Right atrium auricular region (tissue), 2 donors: ENCODE results near the gene SCYGR1. TPM values are rescaled to one million over a fixed set of nuclear protein-coding genes. Genes with fewer than 3 reads are reported as not detected.
"Not testable (repeated sequence)": the region's sequence is repeated elsewhere in the genome, so short reads cannot be mapped to it uniquely, and the experiment has no call there.

ENCODE experiments used
- DNase-seq: peaks from one replicate; pipeline ENCODE4 v3.0.0-alpha.2; 2019; ENCODE audit warnings: low spot score
- H3K27ac ChIP-seq, 2 donors: fragments of 200-600 bp; sonication (generic); 1 replicate in 1 of 2; 2 replicates in 1 of 2; pipeline ENCODE4 v1.5.1; 2016 to 2019
- H3K27me3 ChIP-seq, 2 donors: fragments of 200-600 bp; sonication (generic); one replicate each; pipeline versions ENCODE4 v1.5.1 to v1.6.0; 2017 to 2019
- H3K36me3 ChIP-seq: fragments of 200-600 bp; sonication (generic); one replicate; pipeline ENCODE4 v1.5.1; 2016
- H3K4me1 ChIP-seq, 2 donors: fragments of 200-600 bp; sonication (generic); one replicate each; pipeline versions ENCODE4 v1.5.1 to v1.6.0; 2017 to 2019
- H3K4me3 ChIP-seq, 2 donors: fragments of 200-600 bp; sonication (generic); 1 replicate in 1 of 2; 2 replicates in 1 of 2; pipeline ENCODE4 v1.5.1; 2017 to 2019; ENCODE audit warnings: mild to moderate bottlenecking in 1 of 2, moderate library complexity in 1 of 2
- H3K9me3 ChIP-seq, 2 donors: fragments of 200-600 bp; sonication (generic); one replicate each; pipeline ENCODE4 v1.5.1; 2019
- CTCF ChIP-seq, 2 donors: fragments of 200-600 bp; sonication (generic); IDR thresholded peaks; one replicate each; pipeline ENCODE4 v1.5.1; 2019; ENCODE audit warnings: antibody characterized with exemption in 2 of 2
- total RNA-seq, 2 donors: library from RNA; depleted of rRNA; stranded (reverse); fragments of >200 nt; gene quantifications; one replicate each; pipeline ENCODE4 v1.1.0, GENCODE V29; 2016

SCYGR1 gene
- not detected for total RNA-seq

GRCh38 chr2:227387583-227387982 is at the start of gene SCYGR1:
SCYGR1 (minus strand) TSS chr2:227387949; CDS start chr2:227387949, 0 bp downstream.
- H3K9me3 ChIP-seq, H3K27ac ChIP-seq, H3K36me3 ChIP-seq, H3K4me1 ChIP-seq, H3K4me3 ChIP-seq, DNase-seq, H3K27me3 ChIP-seq: not testable (repeated sequence)

DNA sequence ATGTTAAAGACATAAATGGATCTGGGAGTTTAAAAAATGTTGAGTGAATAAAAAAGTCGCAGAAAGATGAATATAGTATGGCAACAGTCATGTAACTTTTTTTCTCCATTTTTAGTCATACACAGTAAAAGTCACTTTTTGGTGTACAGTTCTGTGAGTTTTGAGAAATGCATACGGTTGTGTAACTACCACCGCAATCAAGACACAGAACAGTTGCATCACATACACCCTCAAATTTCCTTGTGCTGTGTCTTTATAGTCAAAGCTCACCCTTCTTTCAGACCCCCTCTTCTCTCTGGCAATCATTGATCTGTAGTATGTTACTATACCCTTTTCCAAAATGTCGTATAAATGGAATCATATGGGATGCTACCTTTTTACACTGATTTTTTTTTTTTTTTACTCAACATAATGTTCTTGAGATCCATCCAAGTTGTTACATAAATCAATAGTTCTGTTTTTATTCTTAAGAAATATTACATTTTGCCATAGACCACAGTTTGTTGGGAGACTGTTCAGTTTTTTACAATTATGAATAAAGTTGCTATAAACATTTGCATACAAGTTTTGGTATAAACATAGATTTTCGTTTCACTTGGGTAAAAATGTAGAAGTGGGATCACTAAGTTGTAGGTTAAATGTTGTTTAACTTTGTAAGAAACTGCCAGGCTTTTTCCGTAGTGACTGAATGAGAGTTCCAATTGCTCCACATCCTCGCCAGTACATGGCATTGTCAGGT is 48.9 kb upstream of the SCYGR1 start:
- Histone ChIP-seq H3K27ac (no peak overlapping the region), H3K36me3 (no peaks in the 10 kb centered on the region), H3K9me3 (peaks cover 0 to 21% of the 10 kb centered on the region in 2 donors), H3K4me3 (no peak overlapping the region), H3K27me3 (no peaks in the 10 kb centered on the region), H3K4me1 (no peaks in the 10 kb centered on the region)
- DNase-seq, result no peak
- no peak for TF ChIP-seq CTCF (IDR thresholded peaks at IDR 0.05)

DNA sequence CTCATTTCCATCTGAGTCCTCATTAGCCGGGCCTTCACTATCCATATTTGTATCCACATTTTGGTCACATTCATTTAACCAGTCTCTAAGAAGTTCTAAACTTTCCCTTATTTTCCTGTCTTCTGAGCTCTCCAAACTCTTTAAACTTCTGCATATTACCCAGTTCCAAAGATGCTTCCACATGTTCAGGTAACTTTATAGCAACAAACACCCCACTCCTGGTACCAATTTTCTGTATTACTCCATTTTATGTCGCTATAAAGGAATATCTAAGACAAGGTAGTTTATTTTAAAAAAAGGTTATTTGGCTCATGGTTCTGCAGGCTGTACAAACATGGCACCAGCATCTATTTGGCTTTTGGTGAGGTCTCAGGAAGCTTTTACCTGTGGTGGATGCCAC is 45.4 kb upstream of the SCYGR1 start:
- no peak for DNase-seq
- Histone ChIP-seq H3K4me3 (no peak overlapping the region), H3K36me3 (no peaks in the 10 kb centered on the region), H3K4me1 (no peaks in the 10 kb centered on the region), H3K9me3 (peaks cover 0 to 21% of the 10 kb centered on the region in 2 donors), H3K27me3 (no peaks in the 10 kb centered on the region), H3K27ac (no peak overlapping the region)
- TF ChIP-seq CTCF (IDR thresholded peaks at IDR 0.05), result no peak

GRCh38 chr2:227430639-227431038 is 42.9 kb upstream of the SCYGR1 start:
- H3K4me1 ChIP-seq, result no peaks in the 10 kb centered on the region
- no peak for DNase-seq
- H3K27me3 ChIP-seq, result no peaks in the 10 kb centered on the region
- peaks cover 0 to 21% of the 10 kb centered on the region in 2 donors for H3K9me3 ChIP-seq
- H3K36me3 ChIP-seq, result no peaks in the 10 kb centered on the region
- no peak overlapping the region for H3K27ac ChIP-seq
- no peak for TF ChIP-seq CTCF (IDR thresholded peaks at IDR 0.05)
- no peak overlapping the region for H3K4me3 ChIP-seq

DNA sequence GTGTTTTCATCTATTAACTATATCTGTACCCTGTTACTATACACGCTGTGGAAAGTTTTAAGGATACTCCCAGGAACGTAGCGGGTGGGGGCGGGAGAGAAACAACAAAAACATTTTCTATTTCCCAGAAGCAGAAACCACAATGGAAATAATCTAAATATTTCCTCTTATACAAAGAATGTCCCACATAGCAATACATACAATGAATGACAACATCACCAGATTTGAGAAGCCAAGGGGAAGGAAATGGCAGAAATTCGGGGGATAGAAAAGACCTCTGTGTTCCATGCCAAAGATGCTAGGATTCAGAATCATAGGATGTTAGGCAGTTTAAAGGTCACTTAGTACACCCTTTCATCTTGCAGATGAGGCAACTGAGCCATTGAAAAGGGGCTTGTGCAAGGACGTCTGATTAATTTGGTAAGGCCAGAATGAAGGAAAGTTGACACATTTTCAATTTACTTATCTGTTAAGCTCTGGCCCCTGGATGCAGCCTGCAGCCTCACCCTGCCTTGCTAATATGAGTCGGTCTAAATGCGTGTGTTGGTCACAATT is 41.1 kb upstream of the SCYGR1 start:
- no peaks in the 10 kb centered on the region for H3K27me3 ChIP-seq
- H3K27ac ChIP-seq, result no peak overlapping the region
- H3K36me3 ChIP-seq, result no peaks in the 10 kb centered on the region
- peaks cover 0 to 14% of the 10 kb centered on the region in 2 donors for H3K9me3 ChIP-seq
- DNase-seq, result no peak
- no peak for TF ChIP-seq CTCF (IDR thresholded peaks at IDR 0.05)
- no peak overlapping the region for H3K4me3 ChIP-seq
- H3K4me1 ChIP-seq, result no peaks in the 10 kb centered on the region

- H3K27me3 ChIP-seq, result no peaks in the 10 kb centered on the region
- no peaks in the 10 kb centered on the region for H3K9me3 ChIP-seq
- no peaks in the 10 kb centered on the region for H3K4me1 ChIP-seq
- no peak overlapping the region for H3K4me3 ChIP-seq
- no peak for TF ChIP-seq CTCF (IDR thresholded peaks at IDR 0.05)
- no peaks in the 10 kb centered on the region for H3K36me3 ChIP-seq
- H3K27ac ChIP-seq, result no peak overlapping the region
- DNase-seq, result no peak
Measured at GRCh38 chr2:227423656-227424499, 36.1 kb upstream of the SCYGR1 start.
